Iris pigment epithelial cell (primary cell): ENCODE results near the gene ANKRD18A.

Experiments
- DNase-seq: peaks from one replicate; pipeline ENCODE4 v3.0.0-alpha.2; 2011; ENCODE audit warnings: low read depth

Gene ANKRD18A

DNA sequence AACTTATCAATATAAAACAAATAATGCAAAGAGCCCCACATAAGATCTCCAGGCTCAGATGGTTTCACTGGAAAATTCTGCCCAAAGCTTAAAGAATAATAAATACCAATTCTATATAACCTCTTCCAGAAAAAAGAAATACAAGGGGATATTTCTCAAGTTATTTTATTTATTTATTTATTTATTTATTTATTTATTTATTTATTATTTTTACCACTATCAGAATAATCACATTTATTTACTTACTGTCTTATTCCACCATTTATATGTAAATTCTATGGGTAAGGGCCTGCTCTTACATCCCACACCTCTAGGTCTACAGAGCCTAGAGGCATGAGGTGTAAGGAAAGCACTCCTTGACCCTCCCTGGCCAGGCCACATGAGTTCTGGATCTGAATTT, 91.1 kb downstream of the ANKRD18A start:
- no peak for DNase-seq

DNA sequence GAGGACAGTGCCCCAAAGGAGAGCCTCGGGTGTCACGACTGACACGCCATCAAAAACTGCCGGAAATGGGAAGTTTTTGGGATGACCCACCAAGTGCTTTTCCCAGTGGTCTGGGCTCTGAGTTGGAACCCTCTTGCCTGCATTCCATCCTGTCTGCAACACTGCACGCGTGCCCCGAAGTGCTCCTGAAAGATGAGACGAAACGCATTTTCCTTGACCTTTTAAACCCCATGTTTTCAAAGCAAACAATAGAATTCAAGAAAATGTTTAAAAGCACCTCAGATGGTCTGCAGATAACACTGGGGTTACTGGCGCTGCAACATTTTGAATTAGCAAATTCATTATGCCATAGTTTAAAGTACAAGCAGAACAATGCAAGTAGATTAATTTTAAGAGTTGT, 92.9 kb downstream of the ANKRD18A start:
- no peak for DNase-seq

DNA sequence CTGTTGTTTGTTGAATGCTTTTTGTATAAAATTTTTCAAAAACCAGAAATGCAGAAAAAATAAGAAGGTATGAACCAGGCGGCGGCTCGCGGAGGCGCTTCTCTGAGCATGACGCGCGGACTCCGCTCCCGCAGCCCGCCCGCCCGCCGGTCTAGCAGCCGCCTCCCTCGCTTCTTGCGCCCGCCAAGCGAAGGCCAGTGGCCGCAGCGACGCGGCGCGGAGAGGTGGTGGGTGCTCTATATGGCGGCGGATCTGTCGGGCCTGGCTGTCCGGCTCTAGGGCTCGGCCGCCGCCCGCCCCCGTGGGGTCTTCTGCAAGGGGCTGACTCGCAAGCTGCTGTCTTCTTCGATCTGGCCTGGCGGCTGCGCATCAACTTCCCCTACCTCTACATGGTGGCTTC, 93.8 kb downstream of the ANKRD18A start:
- no peak for DNase-seq

DNA sequence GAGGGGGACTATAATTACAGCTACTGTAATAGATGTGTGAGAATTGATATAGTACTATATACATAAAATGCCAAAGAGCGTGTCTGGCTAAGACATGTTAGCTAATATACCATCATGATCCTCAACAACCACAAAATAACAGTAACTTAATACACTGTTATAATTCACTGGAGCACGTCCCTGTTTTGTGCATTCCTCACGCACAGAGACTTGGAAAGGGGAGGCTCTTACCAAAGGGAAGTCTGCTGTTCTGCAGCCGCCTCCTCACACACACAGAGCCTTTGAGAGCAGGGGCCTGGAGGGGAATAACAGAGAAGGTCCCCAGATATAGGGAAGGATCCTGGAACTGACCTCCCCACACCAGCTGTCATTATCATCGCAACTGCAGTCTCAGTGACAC, 97.3 kb downstream of the ANKRD18A start:
- no peak for DNase-seq

DNA sequence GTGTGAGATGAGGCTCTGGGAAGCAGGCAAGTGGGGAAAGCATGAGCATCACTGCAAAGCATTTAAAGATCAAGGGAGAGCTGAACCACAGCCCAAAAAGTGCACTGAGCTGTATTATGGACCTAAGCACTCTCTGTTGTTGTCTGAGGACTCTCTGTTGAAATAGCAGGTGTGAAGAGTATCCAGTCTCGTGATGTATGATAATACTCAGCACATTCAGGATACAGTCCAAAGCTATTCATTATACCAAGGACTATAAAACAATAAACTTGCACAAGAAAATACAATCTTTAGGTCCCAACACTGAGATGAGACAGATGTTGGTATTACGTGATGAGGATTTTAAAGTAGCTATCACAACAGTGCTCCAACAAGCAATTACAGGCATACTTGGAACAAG, 98.6 kb downstream of the ANKRD18A start:
- no peak for DNase-seq
